HFF-Myc (cell line): ENCODE data around the gene AFF2.

Experiments used
- DNase-seq: peaks from one replicate; pipeline ENCODE4 v3.0.0-alpha.2; 2011; ENCODE audit warnings: low read depth; ENCODE audit errors: extremely low read depth
- H3K4me3 ChIP-seq: replicated peaks from 2 replicates; pipeline ENCODE4 v1.5.1; 2011; ENCODE audit warnings: low read depth, mild to moderate bottlenecking, control low read depth, low read length
- CTCF ChIP-seq: IDR thresholded peaks from 2 replicates; pipeline ENCODE4 v1.5.1; 2012; ENCODE audit warnings: mild to moderate bottlenecking, low read depth, low read length, control low read depth; ENCODE audit errors: missing control alignments

Gene AFF2

GRCh38 chrX:148500423-148501385 lies at the start of gene AFF2:
Gene AFF2, plus strand, starts transcription at chrX:148500617. Its CDS starts 481 bp downstream, at chrX:148501098.
- TF ChIP-seq CTCF: no peak
- H3K4me3 ChIP-seq: 0 out of 2 replicates have a peak within 1 kb of the TSS, but pooled peaks have one; percentile 7
- no peak for DNase-seq

GRCh38 chrX:148457279-148457678 lies 43.1 kb upstream of the AFF2 start:
- TF ChIP-seq CTCF: no peak
- no peak overlapping the region for H3K4me3 ChIP-seq
- no peak for DNase-seq

GRCh38 chrX:148459343-148459742 lies 41.1 kb upstream of the AFF2 start:
- DNase-seq: no peak
- H3K4me3 ChIP-seq: no peak overlapping the region
- TF ChIP-seq CTCF: no peak

- H3K4me3 ChIP-seq: no peak overlapping the region
- no peak for DNase-seq
- TF ChIP-seq CTCF: no peak
Observed at GRCh38 chrX:148466292-148466691, 34.1 kb upstream of the AFF2 start.

- no peak overlapping the region for H3K4me3 ChIP-seq
- no peak for DNase-seq
- no peak for TF ChIP-seq CTCF
Observed at GRCh38 chrX:148470324-148470723, 30.1 kb upstream of the AFF2 start.

GRCh38 chrX:148474030-148474429 lies 26.4 kb upstream of the AFF2 start:
- no peak overlapping the region for H3K4me3 ChIP-seq
- no peak for TF ChIP-seq CTCF
- no peak for DNase-seq
